HepG2 (cell line): ENCODE data around the gene ARHGAP26. TPM values are rescaled to one million over a fixed set of nuclear protein-coding genes. Genes with fewer than 3 reads are reported as not detected.

Experiments
- ATAD3A ChIP-seq: sonication (generic); formaldehyde crosslinking; IDR thresholded peaks from 2 replicates; pipeline ENCODE4 v1.4.0; 2020; ENCODE audit warnings: missing genetic modification reagents
- BHLHE40 ChIP-seq: IDR thresholded peaks from 2 replicates; pipeline ENCODE4 v1.6.1; 2011; ENCODE audit warnings: low read length, improper control_type of control experiment
- CBX5 ChIP-seq: sonication (generic); formaldehyde crosslinking; IDR thresholded peaks from 2 replicates; pipeline ENCODE4 v1.4.0; 2020; ENCODE audit warnings: missing genetic modification reagents, borderline replicate concordance
- CHCHD3 ChIP-seq: sonication (generic); formaldehyde crosslinking; IDR thresholded peaks from 2 replicates; pipeline ENCODE4 v1.8.0; 2022; ENCODE audit warnings: mild to moderate bottlenecking, missing genetic modification reagents, moderate library complexity
- DRAP1 ChIP-seq: IDR thresholded peaks from 2 replicates; pipeline ENCODE4 v1.6.1; 2016; ENCODE audit warnings: missing genetic modification reagents, missing compliant biosample characterization
- KLF12 ChIP-seq: sonication (generic); formaldehyde crosslinking; IDR thresholded peaks from 2 replicates; pipeline ENCODE4 v1.4.0; 2020; ENCODE audit warnings: missing genetic modification reagents, borderline replicate concordance
- KMT2A ChIP-seq: sonication (generic); formaldehyde crosslinking; IDR thresholded peaks from 2 replicates; pipeline ENCODE4 v1.4.0; 2020; ENCODE audit warnings: missing genetic modification reagents
- NKX3-1 ChIP-seq: sonication (generic); formaldehyde crosslinking; IDR thresholded peaks from 2 replicates; pipeline ENCODE4 v1.5.0; 2020; ENCODE audit warnings: missing genetic modification reagents
- REST ChIP-seq, 2 experiments: IDR thresholded peaks; 2 replicates each; pipeline ENCODE4 v1.6.1; 2011 to 2012; ENCODE audit warnings: low read length in 2 of 2, borderline replicate concordance in 1 of 2, low read depth in 1 of 2, mild to moderate bottlenecking in 1 of 2, moderate library complexity in 1 of 2
- ZBTB1 ChIP-seq: sonication (generic); formaldehyde crosslinking; IDR thresholded peaks from 2 replicates; pipeline ENCODE4 v1.4.0; 2020; ENCODE audit warnings: missing genetic modification reagents, borderline replicate concordance
- ZBTB25 ChIP-seq: IDR thresholded peaks from 2 replicates; pipeline ENCODE4 v1.6.1; 2018; ENCODE audit warnings: missing genetic modification reagents
- ZBTB46 ChIP-seq: sonication (generic); formaldehyde crosslinking; IDR thresholded peaks from 2 replicates; pipeline ENCODE4 v1.4.0; 2020; ENCODE audit warnings: mild to moderate bottlenecking, missing genetic modification reagents, borderline replicate concordance
- ZNF251 ChIP-seq: sonication (generic); formaldehyde crosslinking; IDR thresholded peaks from 2 replicates; pipeline ENCODE4 v1.9.0; 2021; ENCODE audit warnings: mild to moderate bottlenecking, missing genetic modification reagents
- ZNF589 ChIP-seq: sonication (generic); formaldehyde crosslinking; conservative IDR thresholded peaks from 2 replicates; pipeline ENCODE4 v1.8.0; 2022; ENCODE audit warnings: mild to moderate bottlenecking, moderate library complexity, missing genetic modification reagents
- ZZZ3 ChIP-seq: sonication (generic); formaldehyde crosslinking; IDR thresholded peaks from 2 replicates; pipeline ENCODE4 v1.4.0; 2020; ENCODE audit warnings: missing genetic modification reagents, mild to moderate bottlenecking, borderline replicate concordance
- polyA plus RNA-seq, 8 experiments: library from polyadenylated mRNA; depleted of rRNA in 3 of 8; stranded (reverse) in 7 of 8; unstranded in 1 of 8; fragments of >200 nt; fragmentation: Illumina TruSeq in 4 of 8; extraction: Trizol in 4 of 8; gene quantifications; 2 replicates each; pipeline versions ENCODE4 v1.2.1 to v1.2.3, GENCODE V29; 2011 to 2016; ENCODE audit warnings: low read depth in 4 of 8, missing spikeins in 1 of 8, mixed read lengths in 1 of 8; ENCODE audit not compliant: insufficient read depth in 1 of 8
- total RNA-seq, 5 experiments: library from RNA; depleted of rRNA; stranded (reverse); fragments of >200 nt; fragmentation: Illumina TruSeq; extraction: Trizol; gene quantifications; 2 replicates each; pipeline ENCODE4 v1.2.3, GENCODE V29; 2016; ENCODE audit warnings: low read depth in 1 of 5
- TF ChIP-seq, protein P1 (sequence below): sonication (generic); formaldehyde crosslinking; IDR thresholded peaks from 2 replicates; pipeline ENCODE4 v1.4.0; 2020; ENCODE audit warnings: missing genetic modification reagents, mild to moderate bottlenecking, borderline replicate concordance
- TF ChIP-seq, protein P2 (sequence below): sonication (generic); formaldehyde crosslinking; IDR thresholded peaks from 2 replicates; pipeline ENCODE4 v1.4.0; 2020; ENCODE audit warnings: missing genetic modification reagents
- TF ChIP-seq, protein P3 (sequence below): sonication (generic); formaldehyde crosslinking; IDR thresholded peaks from 2 replicates; pipeline ENCODE4 v1.5.0; 2020; ENCODE audit warnings: missing genetic modification reagents

The ARHGAP26 gene
- total and polyA plus RNA-seq, 2 of the 13 experiments (the other 11 are each of a cell fraction or from before 2014, with no cell fraction given), result 9.6 to 18.2 TPM

DNA sequence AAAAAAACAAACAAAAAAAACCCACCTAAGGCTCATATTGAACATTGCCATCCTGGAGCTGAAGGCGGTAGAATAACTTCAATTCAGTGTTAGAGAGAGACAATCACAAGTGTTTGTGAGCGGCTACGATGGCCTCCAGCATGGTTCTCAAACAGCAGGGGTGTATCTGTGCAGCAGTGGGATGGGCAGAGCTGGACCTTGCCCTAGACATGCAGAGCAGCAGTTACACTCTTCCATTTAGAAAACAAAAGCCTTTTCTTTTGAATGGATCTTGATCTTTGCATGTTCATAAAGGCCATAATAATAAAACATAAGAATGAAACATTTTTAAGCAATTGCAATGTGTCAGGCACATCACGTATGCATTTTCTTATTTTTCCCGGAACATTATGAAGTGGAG, 50.3 kb downstream of the ARHGAP26 start (continued):
- TF ChIP-seq, protein P1, sequence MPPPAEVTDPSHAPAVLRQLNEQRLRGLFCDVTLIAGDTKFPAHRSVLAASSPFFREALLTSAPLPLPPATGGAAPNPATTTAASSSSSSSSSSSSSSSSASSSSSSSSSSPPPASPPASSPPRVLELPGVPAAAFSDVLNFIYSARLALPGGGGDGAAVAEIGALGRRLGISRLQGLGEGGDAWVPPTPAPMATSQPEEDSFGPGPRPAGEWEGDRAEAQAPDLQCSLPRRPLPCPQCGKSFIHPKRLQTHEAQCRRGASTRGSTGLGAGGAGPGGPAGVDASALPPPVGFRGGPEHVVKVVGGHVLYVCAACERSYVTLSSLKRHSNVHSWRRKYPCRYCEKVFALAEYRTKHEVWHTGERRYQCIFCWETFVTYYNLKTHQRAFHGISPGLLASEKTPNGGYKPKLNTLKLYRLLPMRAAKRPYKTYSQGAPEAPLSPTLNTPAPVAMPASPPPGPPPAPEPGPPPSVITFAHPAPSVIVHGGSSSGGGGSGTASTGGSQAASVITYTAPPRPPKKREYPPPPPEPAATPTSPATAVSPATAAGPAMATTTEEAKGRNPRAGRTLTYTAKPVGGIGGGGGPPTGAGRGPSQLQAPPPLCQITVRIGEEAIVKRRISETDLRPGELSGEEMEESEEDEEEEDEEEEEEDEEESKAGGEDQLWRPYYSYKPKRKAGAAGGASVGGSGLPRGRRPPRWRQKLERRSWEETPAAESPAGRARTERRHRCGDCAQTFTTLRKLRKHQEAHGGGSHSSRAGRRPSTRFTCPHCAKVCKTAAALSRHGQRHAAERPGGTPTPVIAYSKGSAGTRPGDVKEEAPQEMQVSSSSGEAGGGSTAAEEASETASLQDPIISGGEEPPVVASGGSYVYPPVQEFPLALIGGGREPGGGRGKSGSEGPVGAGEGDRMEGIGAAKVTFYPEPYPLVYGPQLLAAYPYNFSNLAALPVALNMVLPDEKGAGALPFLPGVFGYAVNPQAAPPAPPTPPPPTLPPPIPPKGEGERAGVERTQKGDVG (CRISPR knock-in tag), result no peak
- TF ChIP-seq ZNF589 (CRISPR knock-in tag) (no peak), ZBTB1 (CRISPR knock-in tag) (no peak), ATAD3A (CRISPR knock-in tag) (no peak), CHCHD3 (CRISPR knock-in tag) (no peak), REST (IDR thresholded peaks at IDR 0.05; ENCODE audit: borderline replicate concordance in 1 of 2, low read depth in 1 of 2, low read length in 2 of 2) (no peak), ZBTB25 (CRISPR knock-in tag) (no peak), NKX3-1 (CRISPR knock-in tag) (no peak), DRAP1 (CRISPR knock-in tag) (no peak), ZZZ3 (CRISPR knock-in tag) (no peak), BHLHE40 (no peak), ZNF251 (no peak), ZBTB46 (CRISPR knock-in tag) (no peak), CBX5 (CRISPR knock-in tag) (no peak), KMT2A (CRISPR knock-in tag) (0 out of 2 replicates have a peak, but pooled peaks have one; percentile 61), KLF12 (CRISPR knock-in tag) (0 out of 2 replicates have a peak, but pooled peaks have one; percentile 21)
- TF ChIP-seq, protein P2, sequence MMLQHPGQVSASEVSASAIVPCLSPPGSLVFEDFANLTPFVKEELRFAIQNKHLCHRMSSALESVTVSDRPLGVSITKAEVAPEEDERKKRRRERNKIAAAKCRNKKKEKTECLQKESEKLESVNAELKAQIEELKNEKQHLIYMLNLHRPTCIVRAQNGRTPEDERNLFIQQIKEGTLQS, result no peak
- TF ChIP-seq, protein P3, sequence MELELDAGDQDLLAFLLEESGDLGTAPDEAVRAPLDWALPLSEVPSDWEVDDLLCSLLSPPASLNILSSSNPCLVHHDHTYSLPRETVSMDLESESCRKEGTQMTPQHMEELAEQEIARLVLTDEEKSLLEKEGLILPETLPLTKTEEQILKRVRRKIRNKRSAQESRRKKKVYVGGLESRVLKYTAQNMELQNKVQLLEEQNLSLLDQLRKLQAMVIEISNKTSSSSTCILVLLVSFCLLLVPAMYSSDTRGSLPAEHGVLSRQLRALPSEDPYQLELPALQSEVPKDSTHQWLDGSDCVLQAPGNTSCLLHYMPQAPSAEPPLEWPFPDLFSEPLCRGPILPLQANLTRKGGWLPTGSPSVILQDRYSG (CRISPR knock-in tag), result no peak
